HepG2 (cell line): ENCODE data around the gene NOS1. TPM values are rescaled to one million over a fixed set of nuclear protein-coding genes. Genes with fewer than 3 reads are reported as not detected.

Experiments used
- ATAC-seq: fragments of 200-7000 bp; cut with Tn5 transposase; 3 replicates; pipeline ENCODE4 v1.9.1; 2020; ENCODE audit warnings: mild to moderate bottlenecking, moderate library complexity
- BruUV-seq: library from RNA; stranded (reverse); fragments of 400-500 nt; replicated peaks from 2 replicates; lab custom pipeline; 2021; lab: Mats Ljungman, UMichigan
- CTCF ChIA-PET: fragments of 300-600 bp; formaldehyde crosslinking; extraction: SDS; loops from one replicate; lab custom pipeline; 2021; ENCODE audit warnings: low total read pairs, inconsistent platforms, low intra/inter-chr PET ratio; lab: Yijun Ruan, JAX
- POLR2A ChIA-PET: fragments of 350-600 bp; sonication (Branson Sonifier 250); formaldehyde crosslinking; loops from one replicate; lab custom pipeline; 2020; ENCODE audit warnings: antibody characterized with exemption, inconsistent platforms; lab: Yijun Ruan, JAX
- DNase-seq: peaks from one replicate; pipeline ENCODE4 v3.0.0-alpha.2; 2015; ENCODE audit warnings: low spot score
- FAIRE-seq: peaks from 3 replicates; lab custom pipeline; 2011; peaks lifted over from hg19 to GRCh38; lab: Jason Lieb, UNC
- H2AFZ ChIP-seq: one replicate; pipeline ENCODE4 v1.6.1; 2011; ENCODE audit warnings: low read length, inconsistent platforms
- H3K27ac ChIP-seq: fragments of 300-600 bp; 3 replicates; pipeline ENCODE4 v1.8.0; 2011; ENCODE audit warnings: mixed run types, mild to moderate bottlenecking, mixed read lengths, low read length, inconsistent platforms; ENCODE audit not compliant: insufficient read depth; ENCODE audit errors: extremely low read length
- H3K27me3 ChIP-seq, 2 experiments: fragments of 200-600 bp in 1 of 2; 2 replicates in 1 of 2; 3 replicates in 1 of 2; pipeline versions ENCODE4 v1.6.0 to v1.8.0; 2011; ENCODE audit warnings: low read length in 2 of 2, mild to moderate bottlenecking in 2 of 2, moderate library complexity in 2 of 2, inconsistent platforms in 1 of 2; ENCODE audit not compliant: insufficient read depth in 2 of 2, control insufficient read depth in 1 of 2
- H3K36me3 ChIP-seq, 2 experiments: fragments of 200-600 bp in 1 of 2; replicated peaks in 1 of 2; 2 replicates in 1 of 2; 3 replicates in 1 of 2; pipeline versions ENCODE4 v1.5.1 to v1.8.0; 2011; ENCODE audit warnings: low read length in 2 of 2, inconsistent platforms in 1 of 2; ENCODE audit not compliant: insufficient read depth in 2 of 2, control insufficient read depth in 1 of 2
- H3K4me1 ChIP-seq: 2 replicates; pipeline ENCODE4 v1.5.1; 2012; ENCODE audit warnings: low read length, inconsistent platforms; ENCODE audit not compliant: insufficient read depth
- H3K4me2 ChIP-seq: 2 replicates; pipeline ENCODE4 v1.6.0; 2011; ENCODE audit warnings: low read depth, low read length, inconsistent platforms
- H3K4me3 ChIP-seq, 3 experiments: fragments of 200-600 bp in 1 of 3; sonication (generic), shearing (Covaris generic) in 1 of 3; replicated peaks in 1 of 3; 2 replicates each; pipeline ENCODE4 v1.5.1; 2011 to 2016; ENCODE audit warnings: low read length in 3 of 3, inconsistent platforms in 2 of 3, low read depth in 2 of 3, mild to moderate bottlenecking in 2 of 3, control low read depth in 1 of 3, mixed read lengths in 1 of 3; ENCODE audit not compliant: insufficient read depth in 1 of 3
- H3K79me2 ChIP-seq: one replicate; pipeline ENCODE4 v1.6.1; 2011; ENCODE audit warnings: low read length, inconsistent platforms; ENCODE audit not compliant: insufficient read depth
- H3K9ac ChIP-seq: 2 replicates; pipeline ENCODE4 v1.6.0; 2011; ENCODE audit warnings: mild to moderate bottlenecking, low read depth, low read length, inconsistent platforms; ENCODE audit not compliant: insufficient read depth
- H3K9me3 ChIP-seq: 2 replicates; pipeline ENCODE4 v1.5.1; 2012; ENCODE audit warnings: mild to moderate bottlenecking, low read length
- H4K20me1 ChIP-seq: 2 replicates; pipeline ENCODE4 v1.6.0; 2011; ENCODE audit warnings: inconsistent platforms, mild to moderate bottlenecking, low read length, moderate library complexity; ENCODE audit not compliant: insufficient read depth
- GPN1 ChIP-seq: sonication (generic); formaldehyde crosslinking; IDR thresholded peaks from 2 replicates; pipeline ENCODE4 v1.5.1; 2020; ENCODE audit warnings: missing genetic modification reagents, borderline replicate concordance
- NFIC ChIP-seq: IDR thresholded peaks from 2 replicates; pipeline ENCODE4 v1.6.1; 2012; ENCODE audit warnings: mild to moderate bottlenecking, low read length, inconsistent platforms
- NKX3-1 ChIP-seq: sonication (generic); formaldehyde crosslinking; IDR thresholded peaks from 2 replicates; pipeline ENCODE4 v1.5.0; 2020; ENCODE audit warnings: missing genetic modification reagents
- NR1H2 ChIP-seq: sonication (generic); formaldehyde crosslinking; IDR thresholded peaks from 2 replicates; pipeline ENCODE4 v1.8.1; 2022; ENCODE audit warnings: low read depth, missing genetic modification reagents, borderline replicate concordance
- ONECUT2 ChIP-seq: sonication (generic); formaldehyde crosslinking; IDR thresholded peaks from 2 replicates; pipeline ENCODE4 v1.4.0; 2020; ENCODE audit warnings: missing genetic modification reagents
- RARG ChIP-seq: sonication (generic); formaldehyde crosslinking; IDR thresholded peaks from 2 replicates; pipeline ENCODE4 v1.4.0; 2020; ENCODE audit warnings: low read depth, mild to moderate bottlenecking, missing genetic modification reagents
- SMARCC2 ChIP-seq: fragments of 450-650 bp; IDR thresholded peaks from 2 replicates; pipeline ENCODE4 v1.6.1; 2017; ENCODE audit warnings: antibody characterized with exemption, mild to moderate bottlenecking
- TGIF2 ChIP-seq: IDR thresholded peaks from 2 replicates; pipeline ENCODE4 v1.6.1; 2016; ENCODE audit warnings: control low read depth, missing compliant biosample characterization
- YEATS4 ChIP-seq: sonication (generic); formaldehyde crosslinking; IDR thresholded peaks from 2 replicates; pipeline ENCODE4 v1.4.0; 2020; ENCODE audit warnings: missing genetic modification reagents, borderline replicate concordance
- ZFY ChIP-seq: sonication (generic); formaldehyde crosslinking; IDR thresholded peaks from 2 replicates; pipeline ENCODE4 v1.4.0; 2020; ENCODE audit warnings: missing genetic modification reagents
- ZKSCAN1 ChIP-seq: fragments of 150-350 bp; IDR thresholded peaks from 2 replicates; pipeline ENCODE4 v1.6.1; 2014; ENCODE audit warnings: low read length
- ZNF207 ChIP-seq: fragments of 450-650 bp; IDR thresholded peaks from 2 replicates; pipeline ENCODE4 v1.6.1; 2016; ENCODE audit warnings: antibody characterized with exemption, borderline replicate concordance
- ZNF326 ChIP-seq: sonication (generic); formaldehyde crosslinking; IDR thresholded peaks from 2 replicates; pipeline ENCODE4 v1.4.0; 2020; ENCODE audit warnings: missing genetic modification reagents, borderline replicate concordance
- ZNF350 ChIP-seq: sonication (generic); formaldehyde crosslinking; IDR thresholded peaks from 2 replicates; pipeline ENCODE4 v1.4.0; 2020; ENCODE audit warnings: mild to moderate bottlenecking, low read depth, missing genetic modification reagents, borderline replicate concordance
- ZNF550 ChIP-seq: sonication (generic); formaldehyde crosslinking; IDR thresholded peaks from 2 replicates; pipeline ENCODE4 v1.4.0; 2020; ENCODE audit warnings: mild to moderate bottlenecking, missing genetic modification reagents, borderline replicate concordance
- ZNF567 ChIP-seq: sonication (generic); formaldehyde crosslinking; IDR thresholded peaks from 2 replicates; pipeline ENCODE4 v1.8.1; 2023; ENCODE audit warnings: mild to moderate bottlenecking, missing genetic modification reagents, borderline replicate concordance
- ZNF768 ChIP-seq: sonication (generic); formaldehyde crosslinking; IDR thresholded peaks from 2 replicates; pipeline ENCODE4 v1.4.0; 2020; ENCODE audit warnings: missing genetic modification reagents
- WGBS: methylation state at CpG from one replicate; pipeline ENCODE4 v1.1.6; 2017; ENCODE audit warnings: low lambda C conversion rate; 5-methylcytosine and 5-hydroxymethylcytosine counted together
- in situ Hi-C: cut with HindIII; loops from 2 replicates; pipeline ENCODE4 v1.10.0; 2017; ENCODE audit warnings: low pct_unique_long_range_greater_than_20kb; ENCODE audit not compliant: extremely low pct_ligation_motif_present
- intact Hi-C: fragments of 100-400 bp; cut with micrococcal nuclease; formaldehyde crosslinking; loops from one replicate; pipeline ENCODE4 v1.10.0; 2022; ENCODE audit not compliant: unreplicated experiment
- polyA plus RNA-seq, 8 experiments: library from polyadenylated mRNA; depleted of rRNA in 3 of 8; stranded (reverse) in 7 of 8; unstranded in 1 of 8; fragments of >200 nt; fragmentation: Illumina TruSeq in 4 of 8; extraction: Trizol in 4 of 8; gene quantifications; 2 replicates each; pipeline versions ENCODE4 v1.2.1 to v1.2.3, GENCODE V29; 2011 to 2016; ENCODE audit warnings: low read depth in 4 of 8, missing spikeins in 1 of 8, mixed read lengths in 1 of 8; ENCODE audit not compliant: insufficient read depth in 1 of 8
- total RNA-seq, 5 experiments: library from RNA; depleted of rRNA; stranded (reverse); fragments of >200 nt; fragmentation: Illumina TruSeq; extraction: Trizol; gene quantifications; 2 replicates each; pipeline ENCODE4 v1.2.3, GENCODE V29; 2016; ENCODE audit warnings: low read depth in 1 of 5
- TF ChIP-seq, protein P1 (sequence below): sonication (generic); formaldehyde crosslinking; IDR thresholded peaks from 2 replicates; pipeline ENCODE4 v1.4.0; 2020; ENCODE audit warnings: missing genetic modification reagents

Gene NOS1
- total and polyA plus RNA-seq, 2 of the 13 experiments (the other 11 are each of a cell fraction or from before 2014, with no cell fraction given): not detected

DNA sequence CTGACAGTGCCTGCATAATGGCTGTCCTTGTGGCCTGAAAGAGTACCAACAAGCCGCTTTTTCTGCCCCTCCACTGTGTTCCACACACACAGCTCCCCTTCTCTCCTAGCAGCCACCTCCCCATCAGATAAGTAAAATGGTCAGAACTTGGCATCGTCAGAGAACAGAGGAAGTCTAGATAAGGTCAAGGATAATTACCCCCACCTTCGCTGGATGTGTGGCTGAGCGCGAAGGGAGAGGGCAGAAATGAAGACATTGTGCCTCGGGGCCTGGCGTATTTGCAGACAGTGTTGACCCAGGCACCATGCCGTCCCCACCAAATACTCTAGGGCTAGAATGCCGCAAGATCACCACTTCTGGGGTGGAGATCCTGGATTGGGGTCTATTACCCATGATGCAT is 201.8 kb downstream of the NOS1 start:
- Histone ChIP-seq H3K4me2 (no peak overlapping the region), H3K9ac (no peak overlapping the region), H3K27ac (no peak overlapping the region), H3K36me3 (peaks cover 28 to 89% of the 10 kb centered on the region in 2 experiments), H3K4me3 (no peak overlapping the region), H3K9me3 (no peaks in the 10 kb centered on the region), H4K20me1 (no peaks in the 10 kb centered on the region)
- 92% methylated on average over 9 of the region's 9 CpGs for WGBS
- DNase-seq (no peak), ATAC-seq (no peak), FAIRE-seq (no peak)
- POLR2A ChIA-PET: no interaction called here
- in situ Hi-C loops: no loop called here
- BruUV-seq: no TSS peak
- TF ChIP-seq NFIC (no peak), SMARCC2 (no peak), NR1H2 (CRISPR knock-in tag) (no peak), ONECUT2 (CRISPR knock-in tag) (no peak), ZFY (CRISPR knock-in tag) (no peak), TGIF2 (no peak), ZNF350 (no peak), RARG (no peak)
- TF ChIP-seq, all 625 proteins: peak for 0
- CTCF ChIA-PET: no interaction called here
- no peak overlapping the region for H2AFZ ChIP-seq
- peaks cover 11% of the 10 kb centered on the region for H3K4me1 ChIP-seq
- no peaks in the 10 kb centered on the region; a peak in 1 of 5 replicates for H3K27me3 ChIP-seq
- intact Hi-C loops: no loop called here
- H3K79me2 ChIP-seq: no peaks in the 10 kb centered on the region

DNA sequence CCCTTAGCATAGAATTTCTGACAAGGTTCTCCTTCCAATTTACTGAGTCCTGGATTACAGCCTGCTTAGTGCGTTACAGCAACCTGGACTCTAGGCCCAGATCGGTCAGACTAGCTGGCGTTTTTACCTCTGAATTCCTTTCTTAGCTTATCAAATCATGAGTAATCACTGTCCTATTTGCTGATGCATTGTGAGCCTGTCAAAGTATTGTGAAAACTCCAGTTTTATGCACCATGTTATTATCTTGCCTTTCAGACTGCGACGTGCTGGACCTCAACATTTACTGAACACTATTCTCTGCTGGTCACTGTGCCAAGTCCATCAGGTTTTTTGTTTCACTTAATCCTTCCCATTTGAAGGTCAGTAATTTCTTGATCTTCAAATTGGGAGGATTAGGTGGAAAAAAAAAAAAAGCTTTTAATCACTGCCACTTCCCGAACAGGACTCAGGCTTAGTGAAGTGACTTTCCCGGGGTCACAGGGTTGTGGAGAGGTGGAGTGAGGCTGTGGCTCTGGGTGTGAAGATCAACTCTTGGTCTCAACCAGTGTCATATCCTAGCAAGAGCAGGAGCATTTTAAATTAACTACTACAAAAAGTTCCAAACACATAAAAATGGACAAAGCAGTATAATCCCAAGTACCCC is 202.4 kb downstream of the NOS1 start:
- no peak for FAIRE-seq
- no peak for TF ChIP-seq ZNF768 (CRISPR knock-in tag)
- TF ChIP-seq ZKSCAN1: no peak
- no peak for TF ChIP-seq NKX3-1
- no peak for TF ChIP-seq ZNF567 (CRISPR knock-in tag)
- TF ChIP-seq ZNF326 (CRISPR knock-in tag): no peak
- TF ChIP-seq ZNF550 (CRISPR knock-in tag): no peak
- TF ChIP-seq YEATS4 (CRISPR knock-in tag): no peak
- TF ChIP-seq, protein P1, sequence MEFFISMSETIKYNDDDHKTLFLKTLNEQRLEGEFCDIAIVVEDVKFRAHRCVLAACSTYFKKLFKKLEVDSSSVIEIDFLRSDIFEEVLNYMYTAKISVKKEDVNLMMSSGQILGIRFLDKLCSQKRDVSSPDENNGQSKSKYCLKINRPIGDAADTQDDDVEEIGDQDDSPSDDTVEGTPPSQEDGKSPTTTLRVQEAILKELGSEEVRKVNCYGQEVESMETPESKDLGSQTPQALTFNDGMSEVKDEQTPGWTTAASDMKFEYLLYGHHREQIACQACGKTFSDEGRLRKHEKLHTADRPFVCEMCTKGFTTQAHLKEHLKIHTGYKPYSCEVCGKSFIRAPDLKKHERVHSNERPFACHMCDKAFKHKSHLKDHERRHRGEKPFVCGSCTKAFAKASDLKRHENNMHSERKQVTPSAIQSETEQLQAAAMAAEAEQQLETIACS (CRISPR knock-in tag): no peak
- no peak for TF ChIP-seq GPN1 (CRISPR knock-in tag)
- TF ChIP-seq ZNF207: no peak
- in situ Hi-C loops (no loop called here), intact Hi-C loops (no loop called here)
- ChIA-PET POLR2A (no interaction called here), CTCF (no interaction called here)
- Histone ChIP-seq H3K4me3 (no peak overlapping the region), H3K79me2 (no peaks in the 10 kb centered on the region), H4K20me1 (no peaks in the 10 kb centered on the region), H3K4me1 (peaks cover 11% of the 10 kb centered on the region), H3K27ac (no peak overlapping the region), H3K9ac (no peak overlapping the region), H2AFZ (no peak overlapping the region), H3K27me3 (no peaks in the 10 kb centered on the region; a peak in 1 of 5 replicates), H3K36me3 (peaks cover 33 to 91% of the 10 kb centered on the region in 2 experiments), H3K9me3 (no peaks in the 10 kb centered on the region), H3K4me2 (no peak overlapping the region)
- no peak for ATAC-seq
- no peak for DNase-seq
- BruUV-seq: no TSS peak
- 73% methylated on average over 7 of the region's 7 CpGs for WGBS
